ENCODE measurements around the gene INPP4B. TPM values are rescaled to one million over a fixed set of nuclear protein-coding genes. Genes with fewer than 3 reads are reported as not detected.

Gene INPP4B
- polyA plus RNA-seq, 1 of the 3 experiments (the other 2 are of a cell fraction) = 0.08 TPM

DNA sequence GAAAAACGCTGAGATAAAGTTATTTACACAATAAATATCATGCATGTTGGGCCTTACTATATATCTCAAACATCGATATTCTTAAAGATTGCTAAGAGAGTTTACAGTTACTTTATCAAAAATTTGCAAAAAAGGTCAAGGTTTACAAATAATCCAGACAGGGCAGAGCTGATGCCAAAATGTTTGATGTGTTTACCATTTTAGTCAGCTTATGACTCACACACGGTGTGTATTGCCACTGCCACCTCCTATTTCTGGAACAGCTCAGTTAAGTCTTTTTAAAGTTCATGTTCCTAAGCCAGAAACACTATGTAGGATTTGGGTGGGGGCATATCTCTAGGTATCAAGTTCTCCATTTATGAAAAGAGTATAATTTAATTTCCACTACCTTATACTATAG lies 580.6 kb downstream of the INPP4B start (continued):
- TF ChIP-seq, protein P1, sequence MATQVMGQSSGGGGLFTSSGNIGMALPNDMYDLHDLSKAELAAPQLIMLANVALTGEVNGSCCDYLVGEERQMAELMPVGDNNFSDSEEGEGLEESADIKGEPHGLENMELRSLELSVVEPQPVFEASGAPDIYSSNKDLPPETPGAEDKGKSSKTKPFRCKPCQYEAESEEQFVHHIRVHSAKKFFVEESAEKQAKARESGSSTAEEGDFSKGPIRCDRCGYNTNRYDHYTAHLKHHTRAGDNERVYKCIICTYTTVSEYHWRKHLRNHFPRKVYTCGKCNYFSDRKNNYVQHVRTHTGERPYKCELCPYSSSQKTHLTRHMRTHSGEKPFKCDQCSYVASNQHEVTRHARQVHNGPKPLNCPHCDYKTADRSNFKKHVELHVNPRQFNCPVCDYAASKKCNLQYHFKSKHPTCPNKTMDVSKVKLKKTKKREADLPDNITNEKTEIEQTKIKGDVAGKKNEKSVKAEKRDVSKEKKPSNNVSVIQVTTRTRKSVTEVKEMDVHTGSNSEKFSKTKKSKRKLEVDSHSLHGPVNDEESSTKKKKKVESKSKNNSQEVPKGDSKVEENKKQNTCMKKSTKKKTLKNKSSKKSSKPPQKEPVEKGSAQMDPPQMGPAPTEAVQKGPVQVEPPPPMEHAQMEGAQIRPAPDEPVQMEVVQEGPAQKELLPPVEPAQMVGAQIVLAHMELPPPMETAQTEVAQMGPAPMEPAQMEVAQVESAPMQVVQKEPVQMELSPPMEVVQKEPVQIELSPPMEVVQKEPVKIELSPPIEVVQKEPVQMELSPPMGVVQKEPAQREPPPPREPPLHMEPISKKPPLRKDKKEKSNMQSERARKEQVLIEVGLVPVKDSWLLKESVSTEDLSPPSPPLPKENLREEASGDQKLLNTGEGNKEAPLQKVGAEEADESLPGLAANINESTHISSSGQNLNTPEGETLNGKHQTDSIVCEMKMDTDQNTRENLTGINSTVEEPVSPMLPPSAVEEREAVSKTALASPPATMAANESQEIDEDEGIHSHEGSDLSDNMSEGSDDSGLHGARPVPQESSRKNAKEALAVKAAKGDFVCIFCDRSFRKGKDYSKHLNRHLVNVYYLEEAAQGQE (IDR thresholded peaks at IDR 0.05; ENCODE audit: low read depth, low read length) = no peak
- TF ChIP-seq USF2 (IDR thresholded peaks at IDR 0.05; ENCODE audit: borderline replicate concordance, low read depth, low read length) = no peak

DNA sequence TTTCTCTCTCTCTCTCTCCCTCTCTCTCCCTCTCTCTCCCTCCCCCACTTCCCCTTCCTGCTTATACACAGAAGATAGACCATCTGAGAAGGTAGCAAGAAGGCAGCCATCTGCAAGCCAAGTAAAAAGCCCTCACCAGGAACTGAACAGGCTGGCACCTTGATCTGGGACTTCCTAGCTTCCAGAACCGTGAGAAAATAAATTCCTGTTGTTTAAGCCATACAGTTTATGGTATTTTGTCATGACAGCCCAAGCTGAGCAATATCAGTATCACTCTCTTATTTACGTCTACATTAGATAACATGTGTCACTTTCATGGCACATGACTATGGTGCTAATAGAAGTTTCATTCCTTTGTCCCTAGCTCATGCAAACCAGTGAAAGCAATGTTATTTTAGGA lies 581.1 kb downstream of the INPP4B start:
- Histone ChIP-seq H3K36me3 (replicated peaks in 1 of 2; ENCODE audit: control insufficient read depth in 1 of 2, insufficient read depth in 2 of 2, low read length in 1 of 2) (no peaks in the 10 kb centered on the region), H3K4me1 (ENCODE audit: control insufficient read depth in 1 of 2, insufficient read depth in 2 of 2, low read depth in 1 of 2, low read length in 1 of 2) (no peaks in the 10 kb centered on the region), H3K9ac (no peak overlapping the region), H3K27ac (ENCODE audit: low read depth in 2 of 2, low read length in 1 of 2) (no peak overlapping the region), H2AFZ (ENCODE audit: low read depth) (no peak overlapping the region), H3K27me3 (ENCODE audit: insufficient read depth) (no peaks in the 10 kb centered on the region), H3K79me2 (ENCODE audit: insufficient read depth) (no peaks in the 10 kb centered on the region), H4K20me1 (ENCODE audit: insufficient read depth) (no peaks in the 10 kb centered on the region), H3K9me2 (no peaks in the 10 kb centered on the region), H3K4me3 (ENCODE audit: low read depth in 2 of 2, low read length in 1 of 2) (no peak overlapping the region), H3F3A (replicated peaks; ENCODE audit: insufficient read depth) (no peaks in the 10 kb centered on the region), H3K9me3 (no peaks in the 10 kb centered on the region), H3K4me2 (no peak overlapping the region)
- DNase-seq = no peak
- POLR2A ChIA-PET = no interaction called here
- TF ChIP-seq TCF12 (IDR thresholded peaks at IDR 0.05) (0 out of 2 replicates have a peak, but pooled peaks have one; percentile 0), CHD2 (IDR thresholded peaks at IDR 0.05; ENCODE audit: low read length, partially characterized antibody) (no peak)
- 83% methylated on average over 2 of the region's 2 CpGs for WGBS (ENCODE audit: low lambda C conversion rate)
- CTCF ChIA-PET = no interaction called here

GRCh38 chr4:142262956-142263355 lies 583.1 kb downstream of the INPP4B start:
- Histone ChIP-seq H3K9me3 (no peaks in the 10 kb centered on the region), H3K9ac (no peak overlapping the region), H3K36me3 (replicated peaks in 1 of 2; ENCODE audit: control insufficient read depth in 1 of 2, insufficient read depth in 2 of 2, low read length in 1 of 2) (no peaks in the 10 kb centered on the region), H3K4me1 (ENCODE audit: control insufficient read depth in 1 of 2, insufficient read depth in 2 of 2, low read depth in 1 of 2, low read length in 1 of 2) (no peaks in the 10 kb centered on the region), H3K27me3 (ENCODE audit: insufficient read depth) (no peaks in the 10 kb centered on the region), H3K4me3 (ENCODE audit: low read depth in 2 of 2, low read length in 1 of 2) (no peak overlapping the region), H3K9me2 (no peaks in the 10 kb centered on the region), H2AFZ (ENCODE audit: low read depth) (no peak overlapping the region), H3K4me2 (no peak overlapping the region), H3K79me2 (ENCODE audit: insufficient read depth) (no peaks in the 10 kb centered on the region), H3F3A (replicated peaks; ENCODE audit: insufficient read depth) (no peaks in the 10 kb centered on the region), H3K27ac (ENCODE audit: low read depth in 2 of 2, low read length in 1 of 2) (no peak overlapping the region), H4K20me1 (ENCODE audit: insufficient read depth) (no peaks in the 10 kb centered on the region)
- TF ChIP-seq RXRA (IDR thresholded peaks at IDR 0.05; ENCODE audit: borderline replicate concordance, low read depth) = no peak
- TF ChIP-seq, protein P2, sequence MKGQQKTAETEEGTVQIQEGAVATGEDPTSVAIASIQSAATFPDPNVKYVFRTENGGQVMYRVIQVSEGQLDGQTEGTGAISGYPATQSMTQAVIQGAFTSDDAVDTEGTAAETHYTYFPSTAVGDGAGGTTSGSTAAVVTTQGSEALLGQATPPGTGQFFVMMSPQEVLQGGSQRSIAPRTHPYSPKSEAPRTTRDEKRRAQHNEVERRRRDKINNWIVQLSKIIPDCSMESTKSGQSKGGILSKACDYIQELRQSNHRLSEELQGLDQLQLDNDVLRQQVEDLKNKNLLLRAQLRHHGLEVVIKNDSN (IDR thresholded peaks at IDR 0.05; ENCODE audit: borderline replicate concordance, low read depth) = no peak
- POLR2A ChIA-PET = no interaction called here
- WGBS (ENCODE audit: low lambda C conversion rate) = 74% methylated on average over 2 of the region's 2 CpGs
- CTCF ChIA-PET = no interaction called here
- DNase-seq = no peak
